K562 (cell line): ENCODE measurements around the gene CCT3. TPM values are rescaled to one million over a fixed set of nuclear protein-coding genes. Genes with fewer than 3 reads are reported as not detected.

Experiments
- BRD9 ChIP-seq: fragments of 450-650 bp; IDR thresholded peaks from 2 replicates; pipeline ENCODE4 v1.6.1; 2018; ENCODE audit warnings: low read depth; ENCODE audit not compliant: partially characterized antibody
- RHOXF2B ChIP-seq: fragments of 250-450 bp; sonication (Bioruptor Pico); conservative IDR thresholded peaks from 2 replicates; pipeline ENCODE4 v1.5.1; 2021
- polyA plus RNA-seq, 8 experiments: library from polyadenylated mRNA; depleted of rRNA in 4 of 8; stranded (reverse) in 5 of 8; unstranded in 3 of 8; fragments of >200 nt; fragmentation: Nextera tagmentation in 2 of 8; fragmentation: Illumina TruSeq in 1 of 8; extraction: Ambion mirVana in 2 of 8; extraction: Trizol in 1 of 8; gene quantifications; 2 replicates each; pipeline versions ENCODE4 v1.2.1 to v1.2.3, GENCODE V29; 2011 to 2014; ENCODE audit warnings: inconsistent platforms in 1 of 8, missing spikeins in 1 of 8
- total RNA-seq, 7 experiments: library from RNA; depleted of rRNA in 6 of 7; stranded (reverse); fragments of >200 nt in 6 of 7; fragmentation: Illumina TruSeq in 2 of 7; extraction: Trizol in 2 of 7; gene quantifications; 2 replicates each; pipeline versions ENCODE4 v1.2.1 to v1.2.3, GENCODE V29; 2011 to 2021; ENCODE audit warnings: low replicate concordance in 1 of 7
- TF ChIP-seq, protein P1 (sequence below): fragments of 450-650 bp; IDR thresholded peaks from 2 replicates; pipeline ENCODE4 v1.6.1; 2016; ENCODE audit warnings: mild to moderate bottlenecking, moderate library complexity
- TF ChIP-seq, protein P2 (sequence below), 2 experiments: fragments of 450-650 bp; formaldehyde crosslinking in 1 of 2; IDR thresholded peaks; 2 replicates each; pipeline versions ENCODE4 v1.4.0 to v1.6.1; 2014 to 2020; ENCODE audit warnings: mild to moderate bottlenecking in 2 of 2, borderline replicate concordance in 1 of 2, low read depth in 1 of 2
- TF ChIP-seq, protein P3 (sequence below): sonication (generic); formaldehyde crosslinking; IDR thresholded peaks from 2 replicates; pipeline ENCODE4 v1.8.0; 2022; ENCODE audit warnings: mild to moderate bottlenecking, low read depth, missing genetic modification reagents

CCT3 gene
- total and polyA plus RNA-seq, 9 of the 15 experiments (the other 6 are each of a cell fraction or from before 2014, with no cell fraction given) = 475 to 1,167 (median 610) TPM

DNA sequence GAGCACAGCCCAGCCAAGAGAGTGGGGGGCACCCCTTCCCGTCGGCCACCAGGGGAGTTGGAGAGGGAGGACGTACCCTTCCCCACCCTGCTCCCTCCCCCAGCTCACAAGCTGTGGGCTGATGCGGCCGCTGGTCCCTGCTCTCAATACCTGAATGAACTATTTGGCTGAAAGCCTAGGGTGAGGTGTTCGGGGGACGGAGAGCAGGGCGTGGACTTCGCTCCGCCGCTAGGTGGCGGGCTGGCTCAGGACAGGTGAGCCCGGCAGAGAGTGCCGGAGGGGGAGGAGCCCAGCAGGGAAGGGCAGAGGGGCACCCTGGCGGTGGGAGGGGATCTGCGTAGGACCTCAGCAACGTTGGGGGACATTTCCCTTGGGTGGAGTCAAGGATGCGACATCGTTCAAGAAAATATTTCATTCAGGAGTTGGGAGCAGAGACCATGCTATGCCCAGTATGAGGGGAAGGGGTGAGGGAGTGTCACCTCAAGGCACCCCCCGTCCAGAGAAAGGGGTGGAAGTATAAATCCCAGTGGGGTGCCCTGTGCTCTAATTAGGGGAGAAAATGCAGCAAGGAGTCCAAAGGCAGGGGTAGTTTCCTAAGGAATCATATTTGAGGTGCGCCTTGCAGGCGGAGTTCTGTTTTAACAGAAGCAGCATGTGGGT lies 18.9 kb upstream of the CCT3 start (continued):
- TF ChIP-seq, protein P1, sequence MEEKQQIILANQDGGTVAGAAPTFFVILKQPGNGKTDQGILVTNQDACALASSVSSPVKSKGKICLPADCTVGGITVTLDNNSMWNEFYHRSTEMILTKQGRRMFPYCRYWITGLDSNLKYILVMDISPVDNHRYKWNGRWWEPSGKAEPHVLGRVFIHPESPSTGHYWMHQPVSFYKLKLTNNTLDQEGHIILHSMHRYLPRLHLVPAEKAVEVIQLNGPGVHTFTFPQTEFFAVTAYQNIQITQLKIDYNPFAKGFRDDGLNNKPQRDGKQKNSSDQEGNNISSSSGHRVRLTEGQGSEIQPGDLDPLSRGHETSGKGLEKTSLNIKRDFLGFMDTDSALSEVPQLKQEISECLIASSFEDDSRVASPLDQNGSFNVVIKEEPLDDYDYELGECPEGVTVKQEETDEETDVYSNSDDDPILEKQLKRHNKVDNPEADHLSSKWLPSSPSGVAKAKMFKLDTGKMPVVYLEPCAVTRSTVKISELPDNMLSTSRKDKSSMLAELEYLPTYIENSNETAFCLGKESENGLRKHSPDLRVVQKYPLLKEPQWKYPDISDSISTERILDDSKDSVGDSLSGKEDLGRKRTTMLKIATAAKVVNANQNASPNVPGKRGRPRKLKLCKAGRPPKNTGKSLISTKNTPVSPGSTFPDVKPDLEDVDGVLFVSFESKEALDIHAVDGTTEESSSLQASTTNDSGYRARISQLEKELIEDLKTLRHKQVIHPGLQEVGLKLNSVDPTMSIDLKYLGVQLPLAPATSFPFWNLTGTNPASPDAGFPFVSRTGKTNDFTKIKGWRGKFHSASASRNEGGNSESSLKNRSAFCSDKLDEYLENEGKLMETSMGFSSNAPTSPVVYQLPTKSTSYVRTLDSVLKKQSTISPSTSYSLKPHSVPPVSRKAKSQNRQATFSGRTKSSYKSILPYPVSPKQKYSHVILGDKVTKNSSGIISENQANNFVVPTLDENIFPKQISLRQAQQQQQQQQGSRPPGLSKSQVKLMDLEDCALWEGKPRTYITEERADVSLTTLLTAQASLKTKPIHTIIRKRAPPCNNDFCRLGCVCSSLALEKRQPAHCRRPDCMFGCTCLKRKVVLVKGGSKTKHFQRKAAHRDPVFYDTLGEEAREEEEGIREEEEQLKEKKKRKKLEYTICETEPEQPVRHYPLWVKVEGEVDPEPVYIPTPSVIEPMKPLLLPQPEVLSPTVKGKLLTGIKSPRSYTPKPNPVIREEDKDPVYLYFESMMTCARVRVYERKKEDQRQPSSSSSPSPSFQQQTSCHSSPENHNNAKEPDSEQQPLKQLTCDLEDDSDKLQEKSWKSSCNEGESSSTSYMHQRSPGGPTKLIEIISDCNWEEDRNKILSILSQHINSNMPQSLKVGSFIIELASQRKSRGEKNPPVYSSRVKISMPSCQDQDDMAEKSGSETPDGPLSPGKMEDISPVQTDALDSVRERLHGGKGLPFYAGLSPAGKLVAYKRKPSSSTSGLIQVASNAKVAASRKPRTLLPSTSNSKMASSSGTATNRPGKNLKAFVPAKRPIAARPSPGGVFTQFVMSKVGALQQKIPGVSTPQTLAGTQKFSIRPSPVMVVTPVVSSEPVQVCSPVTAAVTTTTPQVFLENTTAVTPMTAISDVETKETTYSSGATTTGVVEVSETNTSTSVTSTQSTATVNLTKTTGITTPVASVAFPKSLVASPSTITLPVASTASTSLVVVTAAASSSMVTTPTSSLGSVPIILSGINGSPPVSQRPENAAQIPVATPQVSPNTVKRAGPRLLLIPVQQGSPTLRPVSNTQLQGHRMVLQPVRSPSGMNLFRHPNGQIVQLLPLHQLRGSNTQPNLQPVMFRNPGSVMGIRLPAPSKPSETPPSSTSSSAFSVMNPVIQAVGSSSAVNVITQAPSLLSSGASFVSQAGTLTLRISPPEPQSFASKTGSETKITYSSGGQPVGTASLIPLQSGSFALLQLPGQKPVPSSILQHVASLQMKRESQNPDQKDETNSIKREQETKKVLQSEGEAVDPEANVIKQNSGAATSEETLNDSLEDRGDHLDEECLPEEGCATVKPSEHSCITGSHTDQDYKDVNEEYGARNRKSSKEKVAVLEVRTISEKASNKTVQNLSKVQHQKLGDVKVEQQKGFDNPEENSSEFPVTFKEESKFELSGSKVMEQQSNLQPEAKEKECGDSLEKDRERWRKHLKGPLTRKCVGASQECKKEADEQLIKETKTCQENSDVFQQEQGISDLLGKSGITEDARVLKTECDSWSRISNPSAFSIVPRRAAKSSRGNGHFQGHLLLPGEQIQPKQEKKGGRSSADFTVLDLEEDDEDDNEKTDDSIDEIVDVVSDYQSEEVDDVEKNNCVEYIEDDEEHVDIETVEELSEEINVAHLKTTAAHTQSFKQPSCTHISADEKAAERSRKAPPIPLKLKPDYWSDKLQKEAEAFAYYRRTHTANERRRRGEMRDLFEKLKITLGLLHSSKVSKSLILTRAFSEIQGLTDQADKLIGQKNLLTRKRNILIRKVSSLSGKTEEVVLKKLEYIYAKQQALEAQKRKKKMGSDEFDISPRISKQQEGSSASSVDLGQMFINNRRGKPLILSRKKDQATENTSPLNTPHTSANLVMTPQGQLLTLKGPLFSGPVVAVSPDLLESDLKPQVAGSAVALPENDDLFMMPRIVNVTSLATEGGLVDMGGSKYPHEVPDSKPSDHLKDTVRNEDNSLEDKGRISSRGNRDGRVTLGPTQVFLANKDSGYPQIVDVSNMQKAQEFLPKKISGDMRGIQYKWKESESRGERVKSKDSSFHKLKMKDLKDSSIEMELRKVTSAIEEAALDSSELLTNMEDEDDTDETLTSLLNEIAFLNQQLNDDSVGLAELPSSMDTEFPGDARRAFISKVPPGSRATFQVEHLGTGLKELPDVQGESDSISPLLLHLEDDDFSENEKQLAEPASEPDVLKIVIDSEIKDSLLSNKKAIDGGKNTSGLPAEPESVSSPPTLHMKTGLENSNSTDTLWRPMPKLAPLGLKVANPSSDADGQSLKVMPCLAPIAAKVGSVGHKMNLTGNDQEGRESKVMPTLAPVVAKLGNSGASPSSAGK = no peak
- no peak for TF ChIP-seq BRD9
- TF ChIP-seq, protein P2, sequence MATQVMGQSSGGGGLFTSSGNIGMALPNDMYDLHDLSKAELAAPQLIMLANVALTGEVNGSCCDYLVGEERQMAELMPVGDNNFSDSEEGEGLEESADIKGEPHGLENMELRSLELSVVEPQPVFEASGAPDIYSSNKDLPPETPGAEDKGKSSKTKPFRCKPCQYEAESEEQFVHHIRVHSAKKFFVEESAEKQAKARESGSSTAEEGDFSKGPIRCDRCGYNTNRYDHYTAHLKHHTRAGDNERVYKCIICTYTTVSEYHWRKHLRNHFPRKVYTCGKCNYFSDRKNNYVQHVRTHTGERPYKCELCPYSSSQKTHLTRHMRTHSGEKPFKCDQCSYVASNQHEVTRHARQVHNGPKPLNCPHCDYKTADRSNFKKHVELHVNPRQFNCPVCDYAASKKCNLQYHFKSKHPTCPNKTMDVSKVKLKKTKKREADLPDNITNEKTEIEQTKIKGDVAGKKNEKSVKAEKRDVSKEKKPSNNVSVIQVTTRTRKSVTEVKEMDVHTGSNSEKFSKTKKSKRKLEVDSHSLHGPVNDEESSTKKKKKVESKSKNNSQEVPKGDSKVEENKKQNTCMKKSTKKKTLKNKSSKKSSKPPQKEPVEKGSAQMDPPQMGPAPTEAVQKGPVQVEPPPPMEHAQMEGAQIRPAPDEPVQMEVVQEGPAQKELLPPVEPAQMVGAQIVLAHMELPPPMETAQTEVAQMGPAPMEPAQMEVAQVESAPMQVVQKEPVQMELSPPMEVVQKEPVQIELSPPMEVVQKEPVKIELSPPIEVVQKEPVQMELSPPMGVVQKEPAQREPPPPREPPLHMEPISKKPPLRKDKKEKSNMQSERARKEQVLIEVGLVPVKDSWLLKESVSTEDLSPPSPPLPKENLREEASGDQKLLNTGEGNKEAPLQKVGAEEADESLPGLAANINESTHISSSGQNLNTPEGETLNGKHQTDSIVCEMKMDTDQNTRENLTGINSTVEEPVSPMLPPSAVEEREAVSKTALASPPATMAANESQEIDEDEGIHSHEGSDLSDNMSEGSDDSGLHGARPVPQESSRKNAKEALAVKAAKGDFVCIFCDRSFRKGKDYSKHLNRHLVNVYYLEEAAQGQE (IDR thresholded peaks at IDR 0.05; ENCODE audit: borderline replicate concordance) = peak; percentile 48; the same call in 1 of the 2 replicates
- TF ChIP-seq, protein P2 (CRISPR knock-in tag; IDR thresholded peaks at IDR 0.05; ENCODE audit: low read depth) = no peak
- no peak for TF ChIP-seq RHOXF2B (CRISPR knock-in tag)
- TF ChIP-seq, protein P3, sequence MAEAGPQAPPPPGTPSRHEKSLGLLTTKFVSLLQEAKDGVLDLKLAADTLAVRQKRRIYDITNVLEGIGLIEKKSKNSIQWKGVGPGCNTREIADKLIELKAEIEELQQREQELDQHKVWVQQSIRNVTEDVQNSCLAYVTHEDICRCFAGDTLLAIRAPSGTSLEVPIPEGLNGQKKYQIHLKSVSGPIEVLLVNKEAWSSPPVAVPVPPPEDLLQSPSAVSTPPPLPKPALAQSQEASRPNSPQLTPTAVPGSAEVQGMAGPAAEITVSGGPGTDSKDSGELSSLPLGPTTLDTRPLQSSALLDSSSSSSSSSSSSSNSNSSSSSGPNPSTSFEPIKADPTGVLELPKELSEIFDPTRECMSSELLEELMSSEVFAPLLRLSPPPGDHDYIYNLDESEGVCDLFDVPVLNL (CRISPR knock-in tag) = no peak
